Osteoblast (primary cell): ENCODE measurements around the gene RNF20. TPM values are rescaled to one million over a fixed set of nuclear protein-coding genes. Genes with fewer than 3 reads are reported as not detected.
"Not testable (repeated sequence)": the region's sequence is repeated elsewhere in the genome, so short reads cannot be mapped to it uniquely, and the experiment has no call there.

Experiments
- DNase-seq: peaks from one replicate; pipeline ENCODE4 v3.0.0; 2011; ENCODE audit warnings: low spot score, mixed read lengths; ENCODE audit not compliant: insufficient read length; ENCODE audit errors: missing footprints
- H2AFZ ChIP-seq: 2 replicates; pipeline ENCODE4 v1.6.0; 2011; ENCODE audit warnings: mild to moderate bottlenecking, low read length
- H3K27ac ChIP-seq: 2 replicates; pipeline ENCODE4 v1.5.1; 2011; ENCODE audit warnings: mild to moderate bottlenecking, low read depth, low read length, moderate library complexity
- H3K27me3 ChIP-seq: 2 replicates; pipeline ENCODE4 v1.6.0; 2012; ENCODE audit warnings: mild to moderate bottlenecking, control low read depth, inconsistent platforms, low read length, moderate library complexity; ENCODE audit not compliant: insufficient read depth
- H3K36me3 ChIP-seq: 2 replicates; pipeline ENCODE4 v1.5.1; 2011; ENCODE audit warnings: mild to moderate bottlenecking, low read length, control low read depth, moderate library complexity; ENCODE audit not compliant: insufficient read depth
- H3K4me1 ChIP-seq: 2 replicates; pipeline ENCODE4 v1.5.1; 2011; ENCODE audit warnings: mild to moderate bottlenecking, low read length, control low read depth, moderate library complexity; ENCODE audit not compliant: insufficient read depth
- H3K4me2 ChIP-seq: 2 replicates; pipeline ENCODE4 v1.6.0; 2011; ENCODE audit warnings: mild to moderate bottlenecking, low read length; ENCODE audit not compliant: insufficient read depth
- H3K4me3 ChIP-seq: fragments of 200-600 bp; sonication (generic); 3 replicates; pipeline ENCODE4 v1.5.1; 2012; ENCODE audit warnings: mild to moderate bottlenecking, low read length, inconsistent platforms; ENCODE audit not compliant: insufficient read depth
- H3K79me2 ChIP-seq: 2 replicates; pipeline ENCODE4 v1.6.0; 2012; ENCODE audit warnings: mild to moderate bottlenecking, low read length, control low read depth, inconsistent platforms; ENCODE audit not compliant: insufficient read depth
- H3K9me3 ChIP-seq: 2 replicates; pipeline ENCODE4 v1.5.1; 2011; ENCODE audit warnings: low read depth, low read length, control low read depth
- H4K20me1 ChIP-seq: 2 replicates; pipeline ENCODE4 v1.6.0; 2012; ENCODE audit warnings: mild to moderate bottlenecking, low read length, control low read depth; ENCODE audit not compliant: insufficient read depth
- total RNA-seq: library from RNA; depleted of rRNA; stranded (reverse); fragments of >200 nt; gene quantifications from 2 replicates; pipeline ENCODE4 v1.2.3, GENCODE V29; 2012
- TF ChIP-seq, protein P1 (sequence below): IDR thresholded peaks from 2 replicates; pipeline ENCODE4 v1.5.1; 2011; ENCODE audit warnings: mild to moderate bottlenecking, low read depth, low read length, moderate library complexity; ENCODE audit errors: extremely low read depth

The RNF20 gene
- total RNA-seq, 1 donor: 29.0 TPM

GRCh38 chr9:101516655-101517054, 17.0 kb upstream of the RNF20 start:
- TF ChIP-seq, protein P1, sequence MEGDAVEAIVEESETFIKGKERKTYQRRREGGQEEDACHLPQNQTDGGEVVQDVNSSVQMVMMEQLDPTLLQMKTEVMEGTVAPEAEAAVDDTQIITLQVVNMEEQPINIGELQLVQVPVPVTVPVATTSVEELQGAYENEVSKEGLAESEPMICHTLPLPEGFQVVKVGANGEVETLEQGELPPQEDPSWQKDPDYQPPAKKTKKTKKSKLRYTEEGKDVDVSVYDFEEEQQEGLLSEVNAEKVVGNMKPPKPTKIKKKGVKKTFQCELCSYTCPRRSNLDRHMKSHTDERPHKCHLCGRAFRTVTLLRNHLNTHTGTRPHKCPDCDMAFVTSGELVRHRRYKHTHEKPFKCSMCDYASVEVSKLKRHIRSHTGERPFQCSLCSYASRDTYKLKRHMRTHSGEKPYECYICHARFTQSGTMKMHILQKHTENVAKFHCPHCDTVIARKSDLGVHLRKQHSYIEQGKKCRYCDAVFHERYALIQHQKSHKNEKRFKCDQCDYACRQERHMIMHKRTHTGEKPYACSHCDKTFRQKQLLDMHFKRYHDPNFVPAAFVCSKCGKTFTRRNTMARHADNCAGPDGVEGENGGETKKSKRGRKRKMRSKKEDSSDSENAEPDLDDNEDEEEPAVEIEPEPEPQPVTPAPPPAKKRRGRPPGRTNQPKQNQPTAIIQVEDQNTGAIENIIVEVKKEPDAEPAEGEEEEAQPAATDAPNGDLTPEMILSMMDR: no peak
- Histone ChIP-seq H3K4me1 (peaks cover 30% of the 10 kb centered on the region), H3K36me3 (no peaks in the 10 kb centered on the region), H3K4me2 (no peak overlapping the region), H3K27me3 (no peaks in the 10 kb centered on the region), H3K4me3 (no peak overlapping the region), H3K27ac (no peak overlapping the region), H3K9me3 (no peaks in the 10 kb centered on the region), H4K20me1 (no peaks in the 10 kb centered on the region), H2AFZ (no peak overlapping the region), H3K79me2 (no peaks in the 10 kb centered on the region)
- DNase-seq: no peak

DNA sequence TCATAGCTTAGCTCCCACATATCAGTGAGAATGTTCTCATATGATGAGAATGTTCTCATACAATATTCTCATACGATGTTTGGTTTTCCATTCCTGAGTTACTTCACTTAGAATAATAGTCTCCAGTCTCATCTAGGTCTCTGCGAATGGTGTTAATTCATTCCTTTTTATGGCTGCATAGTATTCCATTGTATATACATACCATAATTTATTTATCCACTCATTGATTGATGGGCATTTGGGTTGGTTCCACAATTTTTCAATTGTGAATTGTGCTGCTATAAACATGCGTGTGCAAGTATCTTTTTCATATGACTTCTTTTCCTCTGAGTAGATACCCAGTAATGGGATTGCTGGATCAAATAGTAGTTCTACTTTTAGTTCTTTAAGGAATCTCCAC, 15.2 kb upstream of the RNF20 start:
- not testable (repeated sequence) for DNase-seq, H3K27me3 ChIP-seq, H2AFZ ChIP-seq, H3K79me2 ChIP-seq, H4K20me1 ChIP-seq, H3K36me3 ChIP-seq, H3K9me3 ChIP-seq, H3K4me2 ChIP-seq, H3K27ac ChIP-seq, H3K4me3 ChIP-seq
- H3K4me1 ChIP-seq: peaks cover 13% of the 10 kb centered on the region

- TF ChIP-seq, protein P1: no peak
- H3K4me2 ChIP-seq: no peak overlapping the region
- H2AFZ ChIP-seq: no peak overlapping the region
- no peaks in the 10 kb centered on the region for H3K79me2 ChIP-seq
- H3K4me3 ChIP-seq: no peak overlapping the region
- H3K36me3 ChIP-seq: no peaks in the 10 kb centered on the region
- no peak overlapping the region for H3K27ac ChIP-seq
- H3K27me3 ChIP-seq: no peaks in the 10 kb centered on the region
- H3K4me1 ChIP-seq: no peaks in the 10 kb centered on the region
- DNase-seq: no peak
- no peaks in the 10 kb centered on the region for H4K20me1 ChIP-seq
- no peaks in the 10 kb centered on the region for H3K9me3 ChIP-seq
These were observed 9.3 kb upstream of the RNF20 start for GRCh38 chr9:101524371-101524770.

GRCh38 chr9:101527066-101527465, 6.6 kb upstream of the RNF20 start:
- Histone ChIP-seq H3K79me2 (no peaks in the 10 kb centered on the region), H3K27ac (no peak overlapping the region), H3K4me3 (no peak overlapping the region), H3K36me3 (no peaks in the 10 kb centered on the region), H4K20me1 (no peaks in the 10 kb centered on the region), H2AFZ (no peak overlapping the region), H3K4me1 (no peaks in the 10 kb centered on the region), H3K27me3 (no peaks in the 10 kb centered on the region), H3K4me2 (no peak overlapping the region), H3K9me3 (no peaks in the 10 kb centered on the region)
- DNase-seq: peak; percentile 19
- TF ChIP-seq, protein P1: no peak

DNA sequence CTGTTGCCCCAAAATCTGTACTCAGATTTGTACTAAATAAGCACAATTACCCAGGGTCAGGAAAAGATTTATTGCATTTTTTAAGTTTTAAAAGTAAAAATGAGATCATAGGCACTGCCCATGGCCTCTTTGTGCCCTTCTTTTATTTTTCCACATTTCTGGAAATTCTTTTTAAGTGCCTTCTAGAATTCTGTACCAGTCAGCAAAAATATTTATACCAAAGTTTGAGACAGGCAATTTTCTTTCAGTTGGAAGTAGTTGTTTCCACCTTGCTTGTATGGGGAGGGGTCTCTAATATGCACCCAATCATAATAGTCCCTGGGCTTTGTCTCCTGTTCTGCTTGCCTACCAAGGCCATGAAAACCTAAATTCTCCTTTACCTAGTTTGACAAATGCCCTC, 5.6 kb upstream of the RNF20 start:
- Histone ChIP-seq H3K9me3 (no peaks in the 10 kb centered on the region), H3K79me2 (no peaks in the 10 kb centered on the region), H3K4me3 (no peak overlapping the region), H2AFZ (no peak overlapping the region), H3K4me2 (no peak overlapping the region), H3K4me1 (peaks cover 3% of the 10 kb centered on the region), H3K36me3 (no peaks in the 10 kb centered on the region), H3K27ac (no peak overlapping the region), H4K20me1 (no peaks in the 10 kb centered on the region), H3K27me3 (no peaks in the 10 kb centered on the region)
- DNase-seq: no peak
- TF ChIP-seq, protein P1: no peak
